Peyer's patch (tissue), 4 donors: ENCODE results near the gene ACIN1. TPM values are rescaled to one million over a fixed set of nuclear protein-coding genes. Genes with fewer than 3 reads are reported as not detected.

ENCODE experiments used
- DNase-seq, 3 donors: peaks; one replicate each; pipeline ENCODE4 v3.0.0-alpha.2; 2017 to 2019
- H3K27ac ChIP-seq, 4 donors: fragments of 200-600 bp; sonication (generic); one replicate each; pipeline ENCODE4 v1.5.1; 2016 to 2019
- H3K27me3 ChIP-seq, 2 donors: fragments of 200-600 bp; sonication (generic); one replicate each; pipeline ENCODE4 v1.5.1; 2019
- H3K36me3 ChIP-seq, 3 donors: fragments of 200-600 bp; sonication (generic); one replicate each; pipeline ENCODE4 v1.5.1; 2016 to 2019
- H3K4me1 ChIP-seq, 4 donors: fragments of 200-600 bp; sonication (generic); one replicate each; pipeline ENCODE4 v1.5.1; 2016 to 2019
- H3K4me3 ChIP-seq, 4 donors: fragments of 200-600 bp; sonication (generic); 1 replicate in 3 of 4; 2 replicates in 1 of 4; pipeline ENCODE4 v1.5.1; 2016 to 2019; ENCODE audit warnings: mild to moderate bottlenecking in 1 of 4
- H3K9me3 ChIP-seq, 4 donors: fragments of 200-600 bp; sonication (generic); one replicate each; pipeline ENCODE4 v1.5.1; 2016 to 2019; ENCODE audit warnings: mild to moderate bottlenecking in 1 of 4
- POLR2A ChIP-seq, 2 donors: fragments of 450-650 bp; IDR thresholded peaks; one replicate each; pipeline ENCODE4 v1.5.1; 2017; ENCODE audit warnings: antibody characterized with exemption in 2 of 2, mild to moderate bottlenecking in 2 of 2, moderate library complexity in 2 of 2
- total RNA-seq, 4 donors: library from RNA; depleted of rRNA; stranded (reverse); fragments of >200 nt; gene quantifications; one replicate each; pipeline ENCODE4 v1.1.0, GENCODE V29; 2016
- TF ChIP-seq, protein P1 (sequence below), 6 experiments: fragments of 450-650 bp in 4 of 6; fragments of 200-600 bp in 2 of 6; sonication (generic) in 1 of 6; IDR thresholded peaks; one replicate each; pipeline ENCODE4 v1.5.1; 2017 to 2019; ENCODE audit warnings: antibody characterized with exemption in 6 of 6, mild to moderate bottlenecking in 3 of 6, moderate library complexity in 1 of 6

ACIN1 gene
- total RNA-seq, 4 donors from 2014 or later = 130 to 281 (median 238) TPM

DNA sequence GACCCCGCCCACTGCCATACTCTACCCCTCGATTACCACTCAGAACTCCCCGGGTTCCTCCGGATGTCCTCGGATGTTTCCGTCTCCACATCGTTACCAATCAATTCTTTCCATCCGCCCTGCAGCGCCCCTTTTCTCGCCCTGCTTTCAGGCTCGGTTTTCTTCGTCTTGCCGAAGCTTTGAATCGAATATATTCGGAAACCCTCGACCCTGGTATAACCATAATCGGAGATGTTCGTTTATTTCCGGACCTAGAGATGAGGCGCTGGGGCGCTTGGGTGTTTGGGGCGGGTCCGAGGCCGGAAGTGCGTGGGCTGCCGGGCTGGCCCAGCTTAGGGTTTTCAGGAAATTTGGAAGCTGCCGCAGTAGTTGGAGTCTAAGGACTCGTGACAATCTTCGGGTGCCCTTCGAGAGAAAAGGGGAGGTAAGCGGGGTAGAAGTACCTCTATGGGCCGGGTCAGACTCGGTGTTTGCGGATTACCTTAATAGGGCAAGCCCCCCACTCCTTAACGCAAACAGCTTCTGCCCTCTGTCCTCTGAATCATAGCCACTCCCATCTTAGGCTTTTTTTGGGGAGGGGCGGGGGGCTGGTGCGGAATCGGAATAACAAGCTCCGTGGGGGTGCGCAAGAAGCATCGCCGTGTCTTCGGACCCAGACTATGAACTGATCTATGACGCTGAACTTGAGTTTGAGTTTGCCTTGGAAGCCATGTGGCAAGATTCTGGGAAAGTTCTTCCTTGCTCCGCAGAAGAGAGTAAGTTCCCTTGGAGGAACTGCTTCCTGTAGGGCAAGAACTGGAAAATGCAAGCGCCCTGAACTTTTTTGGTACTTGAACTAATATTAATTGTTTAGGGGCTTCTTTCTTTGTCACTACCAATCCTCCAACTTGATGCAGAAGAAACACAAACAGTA lies 516 bp upstream of the ACIN1 start, which contains the start of gene C14orf119:
C14orf119 (plus strand) TSS at position 310 of the 913 bp plus-strand sequence. CDS start 2,154 bp downstream, outside the sequence.
- Histone ChIP-seq H3K9me3 (no peaks in the 10 kb centered on the region), H3K27me3 (no peaks in the 10 kb centered on the region), H3K36me3 (peaks cover 0 to 51% (median 0%) of the 10 kb centered on the region in 3 donors), H3K4me3 (peak within 1 kb of the TSS; percentile 76 to 100 (median 95)), H3K27ac (peak within 1 kb of the TSS; percentile 93 to 100 (median 97)), H3K4me1 (peaks cover 6 to 27% (median 10%) of the 10 kb centered on the region in 4 donors)
- TF ChIP-seq POLR2A (IDR thresholded peaks at IDR 0.05) = peak; percentile 68 to 86
- TF ChIP-seq, protein P1, sequence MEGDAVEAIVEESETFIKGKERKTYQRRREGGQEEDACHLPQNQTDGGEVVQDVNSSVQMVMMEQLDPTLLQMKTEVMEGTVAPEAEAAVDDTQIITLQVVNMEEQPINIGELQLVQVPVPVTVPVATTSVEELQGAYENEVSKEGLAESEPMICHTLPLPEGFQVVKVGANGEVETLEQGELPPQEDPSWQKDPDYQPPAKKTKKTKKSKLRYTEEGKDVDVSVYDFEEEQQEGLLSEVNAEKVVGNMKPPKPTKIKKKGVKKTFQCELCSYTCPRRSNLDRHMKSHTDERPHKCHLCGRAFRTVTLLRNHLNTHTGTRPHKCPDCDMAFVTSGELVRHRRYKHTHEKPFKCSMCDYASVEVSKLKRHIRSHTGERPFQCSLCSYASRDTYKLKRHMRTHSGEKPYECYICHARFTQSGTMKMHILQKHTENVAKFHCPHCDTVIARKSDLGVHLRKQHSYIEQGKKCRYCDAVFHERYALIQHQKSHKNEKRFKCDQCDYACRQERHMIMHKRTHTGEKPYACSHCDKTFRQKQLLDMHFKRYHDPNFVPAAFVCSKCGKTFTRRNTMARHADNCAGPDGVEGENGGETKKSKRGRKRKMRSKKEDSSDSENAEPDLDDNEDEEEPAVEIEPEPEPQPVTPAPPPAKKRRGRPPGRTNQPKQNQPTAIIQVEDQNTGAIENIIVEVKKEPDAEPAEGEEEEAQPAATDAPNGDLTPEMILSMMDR (IDR thresholded peaks at IDR 0.05) = no peak
- DNase-seq = peak; percentile 93 to 100 (median 100)

DNA sequence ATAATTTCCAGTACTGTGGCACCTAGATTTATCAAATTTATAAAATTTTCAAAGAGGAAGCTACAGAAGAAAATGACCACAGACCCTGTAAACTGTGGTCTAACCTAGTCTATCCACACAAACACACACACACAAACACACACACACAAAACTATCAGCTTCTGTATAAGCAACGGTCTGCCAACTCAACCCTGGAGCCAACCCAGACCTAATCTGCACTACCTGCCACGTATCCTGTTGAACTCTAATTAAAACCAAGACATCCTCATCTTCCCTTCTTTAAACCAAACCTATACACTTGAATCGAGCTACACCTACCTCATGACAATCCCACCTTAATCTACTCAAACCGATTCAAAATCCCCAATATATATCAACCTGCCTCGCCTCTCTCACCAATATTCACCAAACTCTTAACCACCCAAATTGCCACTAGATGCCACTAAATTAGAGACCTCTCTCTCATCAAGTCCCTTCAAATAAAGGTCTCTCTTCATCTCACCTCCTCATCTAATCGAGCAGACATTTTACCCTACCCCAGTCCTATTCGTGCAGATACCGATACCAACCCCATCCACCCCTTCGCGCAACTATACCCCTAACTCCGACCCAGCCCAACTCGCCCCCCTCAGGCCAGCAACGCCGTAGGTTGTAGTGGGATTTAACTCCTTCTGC lies 808 bp downstream of the ACIN1 start:
- no peak for DNase-seq
- Histone ChIP-seq H3K4me3 (peak overlapping the region; percentile 76 to 100 (median 95)), H3K9me3 (no peaks in the 10 kb centered on the region), H3K27ac (peak overlapping the region; percentile 93 to 100 (median 97)), H3K4me1 (peaks cover 6 to 27% (median 10%) of the 10 kb centered on the region in 4 donors), H3K36me3 (peaks cover 0 to 59% (median 3%) of the 10 kb centered on the region in 3 donors), H3K27me3 (no peaks in the 10 kb centered on the region)
- TF ChIP-seq, protein P1 (IDR thresholded peaks at IDR 0.05) = no peak
- no peak for TF ChIP-seq POLR2A (IDR thresholded peaks at IDR 0.05)

DNA sequence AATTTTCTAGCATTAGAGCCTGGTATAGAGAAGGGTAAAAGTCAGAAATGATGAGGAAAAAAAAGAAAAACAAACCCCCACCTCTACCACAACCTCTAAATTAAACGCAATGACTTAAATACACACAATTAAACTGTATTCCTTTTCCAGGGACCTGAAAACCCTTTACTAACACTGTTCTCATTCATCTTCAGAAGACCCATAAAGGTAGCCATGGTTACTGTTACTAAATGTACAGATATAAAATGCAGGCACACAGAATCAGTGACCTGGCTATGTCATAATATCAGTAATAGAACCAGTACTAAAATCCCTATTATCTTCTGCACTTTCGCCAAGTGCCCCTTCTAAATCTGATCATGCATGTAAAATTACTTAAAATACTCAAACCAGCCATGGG lies 1.4 kb downstream of the ACIN1 start:
- Histone ChIP-seq H3K27ac (no peak overlapping the region), H3K4me1 (peaks cover 6 to 27% (median 10%) of the 10 kb centered on the region in 4 donors), H3K36me3 (peaks cover 0 to 59% (median 3%) of the 10 kb centered on the region in 3 donors)

DNA sequence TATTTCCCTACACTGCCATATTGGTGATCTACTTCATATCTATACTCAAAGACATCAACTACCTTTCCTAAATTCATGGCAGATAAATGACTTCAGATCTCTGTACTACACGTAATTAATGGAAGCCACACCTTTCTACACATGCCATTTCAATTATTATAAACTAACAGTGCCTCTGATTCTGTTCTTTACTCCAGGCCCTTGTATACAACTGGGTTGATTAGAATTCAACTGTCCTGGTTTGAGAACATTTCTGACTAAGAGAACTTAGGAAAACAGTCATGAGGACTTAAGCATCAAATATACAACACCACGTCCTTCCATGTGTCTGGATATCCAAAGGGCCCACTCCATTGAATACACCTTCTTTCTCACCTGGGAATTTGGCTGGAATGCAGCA lies 1.8 kb downstream of the ACIN1 start:
- H3K27ac ChIP-seq = no peak overlapping the region
- H3K4me1 ChIP-seq = peaks cover 6 to 27% (median 10%) of the 10 kb centered on the region in 4 donors
- TF ChIP-seq, protein P1 (IDR thresholded peaks at IDR 0.05) = no peak
- TF ChIP-seq POLR2A (IDR thresholded peaks at IDR 0.05) = no peak
- no peak overlapping the region for H3K4me3 ChIP-seq
- no peak for DNase-seq
- peaks cover 0 to 59% (median 3%) of the 10 kb centered on the region in 3 donors for H3K36me3 ChIP-seq
- H3K27me3 ChIP-seq = no peaks in the 10 kb centered on the region
- H3K9me3 ChIP-seq = no peaks in the 10 kb centered on the region

More for the DNA sequence above, 1.4 kb downstream of the ACIN1 start:
- H3K27me3 ChIP-seq = no peaks in the 10 kb centered on the region
- no peak for TF ChIP-seq POLR2A (IDR thresholded peaks at IDR 0.05)
- TF ChIP-seq, protein P1 (IDR thresholded peaks at IDR 0.05) = no peak
- no peaks in the 10 kb centered on the region for H3K9me3 ChIP-seq
- DNase-seq = no peak
- peak overlapping the region in 2 of 4 donors; percentile 91 to 100 for H3K4me3 ChIP-seq
